SK-N-SH treated with all-trans-retinoic acid at 6 μM for 48 hours (cell line): ENCODE measurements around the gene HECTD1.

Experiments
- ATAC-seq: fragments of 200-7000 bp; cut with Tn5 transposase; 3 replicates; pipeline ENCODE4 v1.9.1; 2020; ENCODE audit warnings: mild to moderate bottlenecking, moderate library complexity
- ARNTL ChIP-seq: fragments of 450-650 bp; formaldehyde crosslinking; IDR thresholded peaks from 2 replicates; pipeline ENCODE4 v1.5.0; 2020; ENCODE audit warnings: low read depth, mild to moderate bottlenecking, moderate library complexity, borderline replicate concordance
- BACH2 ChIP-seq: fragments of 250-450 bp; sonication (Bioruptor Pico); IDR thresholded peaks from 2 replicates; pipeline ENCODE4 v1.9.0; 2021; ENCODE audit warnings: mild to moderate bottlenecking, borderline replicate concordance
- CSDC2 ChIP-seq: fragments of 250-450 bp; sonication (Bioruptor Pico); IDR thresholded peaks from 2 replicates; pipeline ENCODE4 v1.5.0; 2020; ENCODE audit warnings: mild to moderate bottlenecking, moderate library complexity
- ESRRG ChIP-seq: fragments of 250-450 bp; sonication (Bioruptor Pico); IDR thresholded peaks from 2 replicates; pipeline ENCODE4 v1.6.1; 2021; ENCODE audit warnings: mild to moderate bottlenecking
- GLIS3 ChIP-seq: fragments of 250-450 bp; sonication (Bioruptor Pico); IDR thresholded peaks from 2 replicates; pipeline ENCODE4 v1.5.0; 2020; ENCODE audit warnings: mild to moderate bottlenecking, moderate library complexity
- OSR1 ChIP-seq: fragments of 250-450 bp; sonication (Bioruptor Pico); IDR thresholded peaks from 2 replicates; pipeline ENCODE4 v1.8.0; 2022; ENCODE audit warnings: moderate library complexity, mild to moderate bottlenecking, inconsistent platforms
- PPARA ChIP-seq: fragments of 250-450 bp; sonication (Bioruptor Pico); IDR thresholded peaks from 2 replicates; pipeline ENCODE4 v1.5.0; 2020; ENCODE audit warnings: mild to moderate bottlenecking, borderline replicate concordance
- RARB ChIP-seq: fragments of 250-450 bp; sonication (Bioruptor Pico); IDR thresholded peaks from 2 replicates; pipeline ENCODE4 v1.8.0; 2021; ENCODE audit warnings: mild to moderate bottlenecking, moderate library complexity
- SNAI2 ChIP-seq: fragments of 250-450 bp; sonication (Bioruptor Pico); IDR thresholded peaks from 2 replicates; pipeline ENCODE4 v1.5.0; 2020; ENCODE audit warnings: mild to moderate bottlenecking, moderate library complexity
- TCF4 ChIP-seq: fragments of 250-450 bp; sonication (Bioruptor Pico); IDR thresholded peaks from 2 replicates; pipeline ENCODE4 v1.8.0; 2021; ENCODE audit warnings: mild to moderate bottlenecking, moderate library complexity, borderline replicate concordance
- TOX ChIP-seq: fragments of 250-450 bp; sonication (Bioruptor Pico); IDR thresholded peaks from 2 replicates; pipeline ENCODE4 v1.8.0; 2021; ENCODE audit warnings: mild to moderate bottlenecking, moderate library complexity, borderline replicate concordance
- ZC3H10 ChIP-seq: fragments of 250-450 bp; sonication (Bioruptor Pico); IDR thresholded peaks from 2 replicates; pipeline ENCODE4 v1.5.1; 2021; ENCODE audit warnings: mild to moderate bottlenecking, moderate library complexity
- ZFP3 ChIP-seq: fragments of 250-450 bp; sonication (Bioruptor Pico); IDR thresholded peaks from 2 replicates; pipeline ENCODE4 v1.5.0; 2020; ENCODE audit warnings: mild to moderate bottlenecking, moderate library complexity
- ZFP30 ChIP-seq: fragments of 450-650 bp; formaldehyde crosslinking; IDR thresholded peaks from 2 replicates; pipeline ENCODE4 v1.5.0; 2022; ENCODE audit warnings: mild to moderate bottlenecking, moderate library complexity
- ZNF565 ChIP-seq: fragments of 450-650 bp; formaldehyde crosslinking; conservative IDR thresholded peaks from 2 replicates; pipeline ENCODE4 v1.5.0; 2020; ENCODE audit warnings: low read depth, mild to moderate bottlenecking, moderate library complexity
- ZNF70 ChIP-seq: fragments of 450-650 bp; formaldehyde crosslinking; IDR thresholded peaks from 2 replicates; pipeline ENCODE4 v1.5.0; 2020; ENCODE audit warnings: mild to moderate bottlenecking, moderate library complexity
- ZNF8 ChIP-seq: fragments of 450-650 bp; formaldehyde crosslinking; IDR thresholded peaks from 2 replicates; pipeline ENCODE4 v1.5.0; 2020; ENCODE audit warnings: mild to moderate bottlenecking, moderate library complexity
- TF ChIP-seq, protein P1 (sequence below): fragments of 250-450 bp; sonication (Bioruptor Pico); IDR thresholded peaks from 2 replicates; pipeline ENCODE4 v1.8.0; 2021; ENCODE audit warnings: low read depth, mild to moderate bottlenecking, moderate library complexity, borderline replicate concordance
- TF ChIP-seq, protein P2 (sequence below): fragments of 250-450 bp; sonication (Bioruptor Pico); IDR thresholded peaks from 2 replicates; pipeline ENCODE4 v1.5.1; 2021; ENCODE audit warnings: mild to moderate bottlenecking, moderate library complexity
- TF ChIP-seq, protein P3 (sequence below): fragments of 250-450 bp; sonication (Bioruptor Pico); IDR thresholded peaks from 2 replicates; pipeline ENCODE4 v1.8.0; 2020; ENCODE audit warnings: mild to moderate bottlenecking, moderate library complexity, borderline replicate concordance

Gene HECTD1

DNA sequence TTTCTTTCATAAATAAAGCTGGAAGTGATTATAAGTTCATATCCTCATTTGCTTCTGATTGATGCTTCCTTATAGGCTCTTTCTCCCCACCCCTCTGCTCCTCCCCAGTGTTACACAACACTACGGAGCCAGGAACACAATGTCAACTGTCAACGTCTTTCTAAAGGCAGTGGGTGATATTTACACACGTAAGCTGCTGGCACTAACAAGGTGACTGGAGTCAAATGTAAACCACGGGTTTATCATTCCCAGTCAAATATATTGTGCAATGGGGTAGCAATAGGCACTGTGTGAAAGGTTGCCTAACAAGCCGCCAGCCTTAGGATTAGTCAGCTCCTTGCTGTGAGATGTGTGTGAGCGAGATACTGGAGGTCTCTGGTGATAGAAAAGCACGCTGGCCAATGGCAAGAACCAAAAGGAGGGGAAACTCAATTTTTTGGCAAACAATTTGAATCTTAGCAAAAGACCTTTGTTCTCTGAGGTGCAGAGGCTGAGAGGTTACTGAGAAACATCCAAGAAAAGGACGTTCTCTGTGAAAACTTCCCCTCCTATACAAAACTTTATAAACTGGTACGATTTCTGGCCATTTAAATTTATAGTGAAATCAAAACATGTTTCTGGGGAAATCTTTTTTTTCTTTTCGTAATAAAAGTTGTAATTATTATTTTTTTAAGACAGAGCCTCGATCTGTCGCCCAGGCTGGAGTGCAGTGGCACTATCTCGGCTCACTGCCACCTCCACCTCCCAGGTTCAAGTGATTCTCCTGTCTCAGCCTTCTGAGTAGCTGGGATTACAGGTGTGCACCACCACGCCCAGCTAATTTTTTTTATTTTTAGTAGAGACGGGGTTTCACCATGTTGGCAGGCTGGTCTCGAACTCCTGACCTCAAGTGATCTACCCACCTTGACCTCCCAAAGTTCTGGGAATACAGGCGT lies 22.3 kb upstream of the HECTD1 start:
- no peak for TF ChIP-seq CSDC2 (CRISPR knock-in tag)
- no peak for TF ChIP-seq TOX (CRISPR knock-in tag)
- no peak for TF ChIP-seq OSR1 (CRISPR knock-in tag)
- TF ChIP-seq, protein P1, sequence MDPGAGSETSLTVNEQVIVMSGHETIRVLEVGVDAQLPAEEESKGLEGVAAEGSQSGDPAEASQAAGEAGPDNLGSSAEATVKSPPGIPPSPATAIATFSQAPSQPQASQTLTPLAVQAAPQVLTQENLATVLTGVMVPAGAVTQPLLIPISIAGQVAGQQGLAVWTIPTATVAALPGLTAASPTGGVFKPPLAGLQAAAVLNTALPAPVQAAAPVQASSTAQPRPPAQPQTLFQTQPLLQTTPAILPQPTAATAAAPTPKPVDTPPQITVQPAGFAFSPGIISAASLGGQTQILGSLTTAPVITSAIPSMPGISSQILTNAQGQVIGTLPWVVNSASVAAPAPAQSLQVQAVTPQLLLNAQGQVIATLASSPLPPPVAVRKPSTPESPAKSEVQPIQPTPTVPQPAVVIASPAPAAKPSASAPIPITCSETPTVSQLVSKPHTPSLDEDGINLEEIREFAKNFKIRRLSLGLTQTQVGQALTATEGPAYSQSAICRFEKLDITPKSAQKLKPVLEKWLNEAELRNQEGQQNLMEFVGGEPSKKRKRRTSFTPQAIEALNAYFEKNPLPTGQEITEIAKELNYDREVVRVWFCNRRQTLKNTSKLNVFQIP = no peak
- no peak for TF ChIP-seq ZNF565 (CRISPR knock-in tag)
- no peak for TF ChIP-seq ZNF70 (CRISPR knock-in tag)
- no peak for TF ChIP-seq BACH2 (CRISPR knock-in tag)
- no peak for ATAC-seq

DNA sequence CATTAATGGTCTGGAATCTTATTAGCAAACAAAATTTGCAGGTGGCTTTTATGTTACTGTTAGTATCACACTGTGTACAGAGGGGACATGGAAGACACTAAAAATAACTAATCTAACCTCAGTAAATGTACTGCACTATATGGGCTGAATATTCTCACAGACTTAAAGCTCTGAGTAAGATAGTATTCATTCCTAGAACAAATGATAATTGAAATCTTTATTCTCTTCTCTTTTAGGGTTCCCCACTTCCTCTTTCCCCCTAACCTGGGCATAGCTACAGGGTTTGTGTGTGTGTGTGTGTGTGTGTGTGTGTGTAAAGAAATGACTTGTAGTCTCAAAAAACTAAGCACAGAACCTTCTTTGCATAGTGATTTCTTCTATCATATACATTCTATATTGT lies 21.4 kb upstream of the HECTD1 start:
- ATAC-seq = no peak
- TF ChIP-seq ZC3H10 (CRISPR knock-in tag) = no peak
- no peak for TF ChIP-seq ZFP3 (CRISPR knock-in tag)
- no peak for TF ChIP-seq BACH2 (CRISPR knock-in tag)

DNA sequence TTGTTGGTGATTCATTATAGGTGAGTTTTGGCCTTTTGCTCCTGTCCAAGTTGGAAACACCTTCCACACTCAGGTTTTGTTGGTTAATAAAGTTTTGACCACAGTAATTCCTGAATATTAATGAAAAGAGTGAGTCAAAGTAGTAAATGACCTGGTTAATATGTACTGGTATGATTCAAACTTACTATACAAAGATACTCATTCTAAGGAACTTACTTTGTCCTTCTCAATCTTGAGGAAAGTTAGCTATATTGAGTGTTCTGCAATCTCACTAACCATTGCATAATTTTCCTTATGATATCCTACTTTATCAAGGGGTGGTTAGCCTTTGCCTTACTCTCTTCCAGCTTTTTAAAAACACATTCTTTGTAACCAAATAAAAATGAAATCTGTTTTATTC lies 20.9 kb upstream of the HECTD1 start:
- no peak for ATAC-seq
- TF ChIP-seq, protein P2, sequence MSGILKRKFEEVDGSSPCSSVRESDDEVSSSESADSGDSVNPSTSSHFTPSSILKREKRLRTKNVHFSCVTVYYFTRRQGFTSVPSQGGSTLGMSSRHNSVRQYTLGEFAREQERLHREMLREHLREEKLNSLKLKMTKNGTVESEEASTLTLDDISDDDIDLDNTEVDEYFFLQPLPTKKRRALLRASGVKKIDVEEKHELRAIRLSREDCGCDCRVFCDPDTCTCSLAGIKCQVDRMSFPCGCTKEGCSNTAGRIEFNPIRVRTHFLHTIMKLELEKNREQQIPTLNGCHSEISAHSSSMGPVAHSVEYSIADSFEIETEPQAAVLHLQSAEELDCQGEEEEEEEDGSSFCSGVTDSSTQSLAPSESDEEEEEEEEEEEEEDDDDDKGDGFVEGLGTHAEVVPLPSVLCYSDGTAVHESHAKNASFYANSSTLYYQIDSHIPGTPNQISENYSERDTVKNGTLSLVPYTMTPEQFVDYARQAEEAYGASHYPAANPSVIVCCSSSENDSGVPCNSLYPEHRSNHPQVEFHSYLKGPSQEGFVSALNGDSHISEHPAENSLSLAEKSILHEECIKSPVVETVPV (CRISPR knock-in tag) = no peak
- TF ChIP-seq BACH2 (CRISPR knock-in tag) = no peak
- TF ChIP-seq, protein P3, sequence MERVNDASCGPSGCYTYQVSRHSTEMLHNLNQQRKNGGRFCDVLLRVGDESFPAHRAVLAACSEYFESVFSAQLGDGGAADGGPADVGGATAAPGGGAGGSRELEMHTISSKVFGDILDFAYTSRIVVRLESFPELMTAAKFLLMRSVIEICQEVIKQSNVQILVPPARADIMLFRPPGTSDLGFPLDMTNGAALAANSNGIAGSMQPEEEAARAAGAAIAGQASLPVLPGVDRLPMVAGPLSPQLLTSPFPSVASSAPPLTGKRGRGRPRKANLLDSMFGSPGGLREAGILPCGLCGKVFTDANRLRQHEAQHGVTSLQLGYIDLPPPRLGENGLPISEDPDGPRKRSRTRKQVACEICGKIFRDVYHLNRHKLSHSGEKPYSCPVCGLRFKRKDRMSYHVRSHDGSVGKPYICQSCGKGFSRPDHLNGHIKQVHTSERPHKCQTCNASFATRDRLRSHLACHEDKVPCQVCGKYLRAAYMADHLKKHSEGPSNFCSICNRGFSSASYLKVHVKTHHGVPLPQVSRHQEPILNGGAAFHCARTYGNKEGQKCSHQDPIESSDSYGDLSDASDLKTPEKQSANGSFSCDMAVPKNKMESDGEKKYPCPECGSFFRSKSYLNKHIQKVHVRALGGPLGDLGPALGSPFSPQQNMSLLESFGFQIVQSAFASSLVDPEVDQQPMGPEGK (CRISPR knock-in tag) = no peak
- TF ChIP-seq CSDC2 (CRISPR knock-in tag) = no peak
- no peak for TF ChIP-seq TCF4
- TF ChIP-seq ARNTL (CRISPR knock-in tag) = no peak
- TF ChIP-seq PPARA (CRISPR knock-in tag) = no peak
- TF ChIP-seq ZNF8 (CRISPR knock-in tag) = no peak
- no peak for TF ChIP-seq ESRRG (CRISPR knock-in tag)
- TF ChIP-seq GLIS3 (CRISPR knock-in tag) = no peak
- TF ChIP-seq ZFP3 (CRISPR knock-in tag) = no peak
- TF ChIP-seq, protein P1 = no peak
- no peak for TF ChIP-seq ZC3H10 (CRISPR knock-in tag)

DNA sequence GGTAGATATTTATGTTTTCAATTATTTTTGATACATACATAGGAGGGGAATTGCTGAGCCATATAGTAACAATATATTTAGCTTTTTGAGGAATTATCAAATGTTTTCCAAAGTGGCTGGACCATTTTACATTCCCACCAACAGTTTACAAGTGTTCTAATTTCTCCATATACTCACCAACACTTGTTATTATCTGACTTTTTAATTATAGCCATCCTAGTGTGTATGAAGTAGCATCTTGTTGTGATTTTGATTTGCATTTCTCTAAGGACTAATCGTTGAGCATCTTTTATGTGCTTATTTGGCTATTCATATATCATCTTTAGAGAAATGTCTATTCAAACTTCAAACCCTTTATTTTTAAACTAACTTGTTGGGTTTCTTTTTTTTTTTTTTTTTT lies 17.2 kb upstream of the HECTD1 start:
- TF ChIP-seq ZFP3 (CRISPR knock-in tag) (no peak), GLIS3 (CRISPR knock-in tag) (no peak), OSR1 (CRISPR knock-in tag) (no peak), SNAI2 (CRISPR knock-in tag) (no peak), ZNF565 (CRISPR knock-in tag) (no peak), ESRRG (CRISPR knock-in tag) (no peak), CSDC2 (CRISPR knock-in tag) (no peak), ZNF8 (CRISPR knock-in tag) (no peak), RARB (CRISPR knock-in tag) (no peak), ZFP30 (CRISPR knock-in tag) (no peak), BACH2 (CRISPR knock-in tag) (no peak), ZC3H10 (CRISPR knock-in tag) (no peak)
- TF ChIP-seq, protein P1 = no peak
- ATAC-seq = no peak
